Liver (tissue), 9 donors: ENCODE data around the gene MT1E. TPM values are rescaled to one million over a fixed set of nuclear protein-coding genes. Genes with fewer than 3 reads are reported as not detected.

Source experiments
- DNase-seq: peaks from one replicate; pipeline ENCODE4 v3.0.0-alpha.2; 2017; ENCODE audit warnings: low spot score
- H3K27ac ChIP-seq, 2 donors: one replicate each; pipeline ENCODE4 v1.7.0; 2013; ENCODE audit warnings: inconsistent platforms in 2 of 2, low read length in 2 of 2, control low read depth in 1 of 2, low read depth in 1 of 2, mild to moderate bottlenecking in 1 of 2
- H3K27me3 ChIP-seq, 4 donors: one replicate each; pipeline versions ENCODE4 v1.6.1 to v1.7.0; 2013; ENCODE audit warnings: low read length in 3 of 4, inconsistent platforms in 1 of 4, mild to moderate bottlenecking in 1 of 4, moderate library complexity in 1 of 4; ENCODE audit not compliant: control insufficient read depth in 4 of 4, insufficient read depth in 4 of 4
- H3K36me3 ChIP-seq, 4 donors: one replicate each; pipeline versions ENCODE4 v1.6.1 to v1.7.0; 2013; ENCODE audit warnings: low read length in 3 of 4, mild to moderate bottlenecking in 3 of 4, low read depth in 1 of 4, moderate library complexity in 1 of 4; ENCODE audit not compliant: control insufficient read depth in 4 of 4, insufficient read depth in 3 of 4
- H3K4me1 ChIP-seq, 4 donors: one replicate each; pipeline versions ENCODE4 v1.6.1 to v1.7.0; 2013; ENCODE audit warnings: low read length in 3 of 4, mild to moderate bottlenecking in 3 of 4, moderate library complexity in 1 of 4; ENCODE audit not compliant: control insufficient read depth in 4 of 4, insufficient read depth in 4 of 4
- H3K4me3 ChIP-seq, 3 donors: one replicate each; pipeline versions ENCODE4 v1.6.1 to v1.7.0; 2013; ENCODE audit warnings: low read length in 3 of 3, control low read depth in 1 of 3, low read depth in 1 of 3, mild to moderate bottlenecking in 1 of 3
- H3K9ac ChIP-seq, 2 donors: one replicate each; pipeline ENCODE4 v1.7.0; 2013; ENCODE audit warnings: low read length in 2 of 2, mild to moderate bottlenecking in 2 of 2, moderate library complexity in 2 of 2, control low read depth in 1 of 2, low read depth in 1 of 2
- H3K9me3 ChIP-seq, 4 donors: one replicate each; pipeline versions ENCODE4 v1.6.1 to v1.7.0; 2013; ENCODE audit warnings: low read length in 3 of 4; ENCODE audit not compliant: control insufficient read depth in 4 of 4
- EGR1 ChIP-seq, 2 donors: IDR thresholded peaks; 2 replicates each; pipeline ENCODE4 v1.6.1; 2016 to 2018; ENCODE audit warnings: antibody characterized with exemption in 2 of 2, low read depth in 2 of 2
- FOXA1 ChIP-seq: IDR thresholded peaks from 2 replicates; pipeline ENCODE4 v1.6.1; 2016; ENCODE audit warnings: antibody characterized with exemption
- FOXA2 ChIP-seq: IDR thresholded peaks from 2 replicates; pipeline ENCODE4 v1.6.1; 2016; ENCODE audit warnings: antibody characterized with exemption
- GABPA ChIP-seq, 2 donors: IDR thresholded peaks in 1 of 2; conservative IDR thresholded peaks in 1 of 2; 2 replicates each; pipeline ENCODE4 v1.6.1; 2016; ENCODE audit warnings: antibody characterized with exemption in 2 of 2, mild to moderate bottlenecking in 1 of 2, moderate library complexity in 1 of 2
- HNF4A ChIP-seq, 2 donors: conservative IDR thresholded peaks; 2 replicates each; pipeline ENCODE4 v1.6.1; 2016; ENCODE audit warnings: antibody characterized with exemption in 2 of 2, mild to moderate bottlenecking in 2 of 2
- HNF4G ChIP-seq: IDR thresholded peaks from 2 replicates; pipeline ENCODE4 v1.6.1; 2016; ENCODE audit warnings: antibody characterized with exemption
- NR2F2 ChIP-seq: IDR thresholded peaks from 2 replicates; pipeline ENCODE4 v1.6.1; 2016; ENCODE audit warnings: antibody characterized with exemption
- RAD21 ChIP-seq, 2 donors: IDR thresholded peaks; 2 replicates each; pipeline ENCODE4 v1.6.1; 2016; ENCODE audit warnings: antibody characterized with exemption in 2 of 2, mild to moderate bottlenecking in 2 of 2
- RXRA ChIP-seq, 2 donors: IDR thresholded peaks; 2 replicates each; pipeline ENCODE4 v1.6.1; 2017 to 2018; ENCODE audit warnings: antibody characterized with exemption in 2 of 2, mild to moderate bottlenecking in 1 of 2
- TAF1 ChIP-seq: conservative IDR thresholded peaks from 2 replicates; pipeline ENCODE4 v1.6.1; 2016; ENCODE audit warnings: antibody characterized with exemption, mild to moderate bottlenecking
- YY1 ChIP-seq: IDR thresholded peaks from 2 replicates; pipeline ENCODE4 v1.6.1; 2016; ENCODE audit warnings: antibody characterized with exemption, mild to moderate bottlenecking
- WGBS: extraction: QIAGEN DNeasy Blood & Tissue Kit; methylation state at CpG from one replicate; pipeline ENCODE4 v1.1.7; 2013; 5-methylcytosine and 5-hydroxymethylcytosine counted together
- polyA plus RNA-seq, 2 donors: library from polyadenylated mRNA; stranded (reverse) in 1 of 2; unstranded in 1 of 2; fragments of 200-250 nt in 1 of 2; fragments of >200 nt in 1 of 2; fragmentation: Nextera tagmentation in 1 of 2; extraction: Ambion mirVana in 1 of 2; gene quantifications; one replicate each; pipeline versions ENCODE4 v1.2.1 to v1.2.3, GENCODE V29; 2013 to 2015
- total RNA-seq, 2 donors: library from RNA; depleted of rRNA; stranded (reverse); fragments of >200 nt; gene quantifications; one replicate each; pipeline ENCODE4 v1.2.3, GENCODE V29; 2014
- TF ChIP-seq, protein P1 (sequence below): IDR thresholded peaks from 2 replicates; pipeline ENCODE4 v1.6.1; 2016; ENCODE audit warnings: antibody characterized with exemption
- TF ChIP-seq, protein P2 (sequence below): IDR thresholded peaks from 2 replicates; pipeline ENCODE4 v1.6.1; 2016; ENCODE audit warnings: antibody characterized with exemption
- TF ChIP-seq, protein P3 (sequence below): IDR thresholded peaks from 2 replicates; pipeline ENCODE4 v1.6.1; 2016; ENCODE audit warnings: antibody characterized with exemption, mild to moderate bottlenecking
- TF ChIP-seq, protein P4 (sequence below): fragments of 150-350 bp; IDR thresholded peaks from 2 replicates; pipeline ENCODE4 v1.5.1; 2017; ENCODE audit warnings: improper control_type of control experiment, low read depth, low read length; ENCODE audit not compliant: missing input control
- donor health status: healthy.
- donor health status: healthy.
- donor health status: healthy.
- donor health status: healthy.
- donor health status: healthy.

MT1E gene
- total and polyA plus RNA-seq, 4 donors: 206 to 1,831 (median 808) TPM

DNA sequence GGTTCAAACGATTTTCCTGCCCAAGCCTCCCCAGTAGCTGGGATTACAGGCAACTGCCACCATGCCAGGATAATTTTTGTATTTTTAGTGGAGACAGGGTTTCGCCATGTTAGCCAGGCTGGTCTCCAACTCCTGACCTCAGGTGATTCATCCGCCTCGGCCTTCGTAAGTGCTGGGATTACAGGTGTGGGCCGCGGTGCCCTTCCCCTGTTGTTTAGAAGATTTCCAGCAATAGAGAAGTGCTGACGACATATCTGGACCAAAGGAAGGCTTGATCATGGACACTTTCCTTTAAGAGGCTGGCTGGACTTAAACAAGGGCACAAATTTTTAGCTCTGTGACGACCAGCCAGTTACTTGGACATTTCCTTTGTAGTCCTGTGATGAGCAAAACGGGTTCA lies 5.6 kb downstream of the MT1E start:
- H3K4me3 ChIP-seq: peak overlapping the region in 1 of 3 donors; percentile 23
- 85% methylated on average over 10 of the region's 10 CpGs for WGBS
- H3K9ac ChIP-seq: no peak overlapping the region
- H3K36me3 ChIP-seq: peaks cover 0 to 3% (median 0%) of the 10 kb centered on the region in 4 donors
- H3K27me3 ChIP-seq: no peaks in the 10 kb centered on the region
- peaks cover 2 to 24% (median 7%) of the 10 kb centered on the region in 4 donors for H3K4me1 ChIP-seq
- TF ChIP-seq TAF1 (no peak), YY1 (no peak), HNF4G (no peak), EGR1 (IDR thresholded peaks at IDR 0.05; ENCODE audit: low read depth in 2 of 2) (no peak), RXRA (IDR thresholded peaks at IDR 0.05) (no peak), GABPA (IDR thresholded peaks at IDR 0.05 in 1 of 2, conservative IDR thresholded peaks at IDR 0.05 in 1 of 2) (no peak), HNF4A (conservative IDR thresholded peaks at IDR 0.05) (no peak)
- TF ChIP-seq, protein P1, sequence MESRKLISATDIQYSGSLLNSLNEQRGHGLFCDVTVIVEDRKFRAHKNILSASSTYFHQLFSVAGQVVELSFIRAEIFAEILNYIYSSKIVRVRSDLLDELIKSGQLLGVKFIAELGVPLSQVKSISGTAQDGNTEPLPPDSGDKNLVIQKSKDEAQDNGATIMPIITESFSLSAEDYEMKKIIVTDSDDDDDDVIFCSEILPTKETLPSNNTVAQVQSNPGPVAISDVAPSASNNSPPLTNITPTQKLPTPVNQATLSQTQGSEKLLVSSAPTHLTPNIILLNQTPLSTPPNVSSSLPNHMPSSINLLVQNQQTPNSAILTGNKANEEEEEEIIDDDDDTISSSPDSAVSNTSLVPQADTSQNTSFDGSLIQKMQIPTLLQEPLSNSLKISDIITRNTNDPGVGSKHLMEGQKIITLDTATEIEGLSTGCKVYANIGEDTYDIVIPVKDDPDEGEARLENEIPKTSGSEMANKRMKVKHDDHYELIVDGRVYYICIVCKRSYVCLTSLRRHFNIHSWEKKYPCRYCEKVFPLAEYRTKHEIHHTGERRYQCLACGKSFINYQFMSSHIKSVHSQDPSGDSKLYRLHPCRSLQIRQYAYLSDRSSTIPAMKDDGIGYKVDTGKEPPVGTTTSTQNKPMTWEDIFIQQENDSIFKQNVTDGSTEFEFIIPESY: no peak
- TF ChIP-seq, protein P2, sequence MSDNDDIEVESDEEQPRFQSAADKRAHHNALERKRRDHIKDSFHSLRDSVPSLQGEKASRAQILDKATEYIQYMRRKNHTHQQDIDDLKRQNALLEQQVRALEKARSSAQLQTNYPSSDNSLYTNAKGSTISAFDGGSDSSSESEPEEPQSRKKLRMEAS: no peak
- peak overlapping the region; percentile 84 to 87 for H3K27ac ChIP-seq
- no peaks in the 10 kb centered on the region for H3K9me3 ChIP-seq
- no peak for DNase-seq

DNA sequence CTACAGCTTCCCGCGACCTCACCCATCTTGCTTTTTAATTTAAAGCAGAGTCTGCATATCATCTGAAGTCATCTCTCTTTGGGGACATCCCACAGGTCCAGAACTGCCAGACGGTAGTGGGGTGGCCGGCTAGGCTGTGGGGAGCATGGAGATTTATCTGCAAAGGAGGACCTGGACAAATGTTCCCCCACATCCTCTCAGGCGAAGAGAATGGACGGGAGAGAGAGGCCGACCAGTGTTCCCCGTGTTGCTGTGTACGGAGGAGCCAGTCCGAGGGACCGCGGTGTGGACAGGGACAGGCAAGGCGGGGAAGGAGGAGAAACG lies 6.2 kb downstream of the MT1E start:
- TF ChIP-seq FOXA1: no peak
- peak overlapping the region in 1 of 2 donors; percentile 24 for H3K9ac ChIP-seq
- DNase-seq: no peak
- WGBS: 22% methylated on average over 14 of the region's 14 CpGs
- peak overlapping the region; percentile 84 to 87 for H3K27ac ChIP-seq
- H3K27me3 ChIP-seq: no peaks in the 10 kb centered on the region
- peaks cover 2 to 24% (median 7%) of the 10 kb centered on the region in 4 donors for H3K4me1 ChIP-seq
- H3K36me3 ChIP-seq: peaks cover 0 to under 1% (median 0%) of the 10 kb centered on the region in 4 donors
- H3K9me3 ChIP-seq: no peaks in the 10 kb centered on the region
- H3K4me3 ChIP-seq: peak overlapping the region; percentile 34 to 93 (median 48)

DNA sequence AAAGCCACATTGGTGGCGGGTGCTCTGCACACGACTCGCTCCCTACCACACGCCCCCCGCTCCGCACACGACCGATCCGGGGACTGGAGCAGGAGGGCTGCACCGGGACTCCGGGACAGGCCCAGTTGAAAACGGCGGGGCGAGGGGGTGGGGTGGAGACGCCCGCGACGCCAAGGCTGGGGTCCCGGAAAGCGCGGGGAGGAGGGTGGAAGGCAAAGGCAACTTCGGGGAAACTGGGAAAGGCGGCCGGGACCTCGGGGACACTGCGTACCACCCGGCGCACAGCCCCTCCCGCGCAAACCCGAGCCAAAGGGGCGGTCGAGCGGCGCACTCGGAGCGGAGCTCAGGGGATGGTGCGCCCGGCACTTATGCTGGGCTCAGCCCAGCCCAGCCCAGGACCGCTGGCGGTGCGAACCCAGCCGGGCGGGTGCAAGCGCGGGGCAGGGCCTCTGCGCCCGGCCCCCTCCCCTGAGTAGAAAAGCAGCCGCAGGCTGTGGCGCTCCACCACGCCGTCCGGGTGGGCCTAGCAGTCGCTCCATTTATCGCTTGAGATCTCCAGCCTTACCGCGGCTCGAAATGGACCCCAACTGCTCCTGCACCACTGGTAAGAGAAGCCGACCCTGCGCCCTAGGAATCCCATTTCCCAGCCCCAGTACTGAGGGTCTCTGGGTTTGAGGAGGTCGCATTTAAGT lies 6.7 kb downstream of the MT1E start, which contains the start of gene MT1M:
Gene MT1M, plus strand, starts transcription at position 504 of the 692 bp plus-strand sequence. Its CDS starts 73 bp downstream, at position 577.
- Histone ChIP-seq H3K9ac (peak within 1 kb of the TSS; percentile 77 to 84), H3K9me3 (no peaks in the 10 kb centered on the region), H3K27ac (peak within 1 kb of the TSS; percentile 84 to 87), H3K4me3 (peak within 1 kb of the TSS; percentile 48 to 95 (median 93)), H3K4me1 (peaks cover 2 to 24% (median 7%) of the 10 kb centered on the region in 4 donors), H3K27me3 (no peaks in the 10 kb centered on the region), H3K36me3 (no peaks in the 10 kb centered on the region)
- under 1% methylated on average over 61 of the region's 61 CpGs for WGBS
- DNase-seq: peak; percentile 64
- TF ChIP-seq RAD21 (IDR thresholded peaks at IDR 0.05) (peak in 1 of 2 donors; percentile 30), NR2F2 (peak; percentile 7), GABPA (IDR thresholded peaks at IDR 0.05 in 1 of 2, conservative IDR thresholded peaks at IDR 0.05 in 1 of 2) (no peak), RXRA (IDR thresholded peaks at IDR 0.05) (peak; percentile 7 to 8), HNF4A (conservative IDR thresholded peaks at IDR 0.05) (no peak), YY1 (peak; percentile 42), EGR1 (IDR thresholded peaks at IDR 0.05; ENCODE audit: low read depth in 2 of 2) (no peak), TAF1 (no peak), HNF4G (no peak), FOXA1 (no peak), FOXA2 (no peak)
- TF ChIP-seq, protein P1: no peak
- TF ChIP-seq, protein P3, sequence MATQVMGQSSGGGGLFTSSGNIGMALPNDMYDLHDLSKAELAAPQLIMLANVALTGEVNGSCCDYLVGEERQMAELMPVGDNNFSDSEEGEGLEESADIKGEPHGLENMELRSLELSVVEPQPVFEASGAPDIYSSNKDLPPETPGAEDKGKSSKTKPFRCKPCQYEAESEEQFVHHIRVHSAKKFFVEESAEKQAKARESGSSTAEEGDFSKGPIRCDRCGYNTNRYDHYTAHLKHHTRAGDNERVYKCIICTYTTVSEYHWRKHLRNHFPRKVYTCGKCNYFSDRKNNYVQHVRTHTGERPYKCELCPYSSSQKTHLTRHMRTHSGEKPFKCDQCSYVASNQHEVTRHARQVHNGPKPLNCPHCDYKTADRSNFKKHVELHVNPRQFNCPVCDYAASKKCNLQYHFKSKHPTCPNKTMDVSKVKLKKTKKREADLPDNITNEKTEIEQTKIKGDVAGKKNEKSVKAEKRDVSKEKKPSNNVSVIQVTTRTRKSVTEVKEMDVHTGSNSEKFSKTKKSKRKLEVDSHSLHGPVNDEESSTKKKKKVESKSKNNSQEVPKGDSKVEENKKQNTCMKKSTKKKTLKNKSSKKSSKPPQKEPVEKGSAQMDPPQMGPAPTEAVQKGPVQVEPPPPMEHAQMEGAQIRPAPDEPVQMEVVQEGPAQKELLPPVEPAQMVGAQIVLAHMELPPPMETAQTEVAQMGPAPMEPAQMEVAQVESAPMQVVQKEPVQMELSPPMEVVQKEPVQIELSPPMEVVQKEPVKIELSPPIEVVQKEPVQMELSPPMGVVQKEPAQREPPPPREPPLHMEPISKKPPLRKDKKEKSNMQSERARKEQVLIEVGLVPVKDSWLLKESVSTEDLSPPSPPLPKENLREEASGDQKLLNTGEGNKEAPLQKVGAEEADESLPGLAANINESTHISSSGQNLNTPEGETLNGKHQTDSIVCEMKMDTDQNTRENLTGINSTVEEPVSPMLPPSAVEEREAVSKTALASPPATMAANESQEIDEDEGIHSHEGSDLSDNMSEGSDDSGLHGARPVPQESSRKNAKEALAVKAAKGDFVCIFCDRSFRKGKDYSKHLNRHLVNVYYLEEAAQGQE: no peak
- TF ChIP-seq, protein P4, sequence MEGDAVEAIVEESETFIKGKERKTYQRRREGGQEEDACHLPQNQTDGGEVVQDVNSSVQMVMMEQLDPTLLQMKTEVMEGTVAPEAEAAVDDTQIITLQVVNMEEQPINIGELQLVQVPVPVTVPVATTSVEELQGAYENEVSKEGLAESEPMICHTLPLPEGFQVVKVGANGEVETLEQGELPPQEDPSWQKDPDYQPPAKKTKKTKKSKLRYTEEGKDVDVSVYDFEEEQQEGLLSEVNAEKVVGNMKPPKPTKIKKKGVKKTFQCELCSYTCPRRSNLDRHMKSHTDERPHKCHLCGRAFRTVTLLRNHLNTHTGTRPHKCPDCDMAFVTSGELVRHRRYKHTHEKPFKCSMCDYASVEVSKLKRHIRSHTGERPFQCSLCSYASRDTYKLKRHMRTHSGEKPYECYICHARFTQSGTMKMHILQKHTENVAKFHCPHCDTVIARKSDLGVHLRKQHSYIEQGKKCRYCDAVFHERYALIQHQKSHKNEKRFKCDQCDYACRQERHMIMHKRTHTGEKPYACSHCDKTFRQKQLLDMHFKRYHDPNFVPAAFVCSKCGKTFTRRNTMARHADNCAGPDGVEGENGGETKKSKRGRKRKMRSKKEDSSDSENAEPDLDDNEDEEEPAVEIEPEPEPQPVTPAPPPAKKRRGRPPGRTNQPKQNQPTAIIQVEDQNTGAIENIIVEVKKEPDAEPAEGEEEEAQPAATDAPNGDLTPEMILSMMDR: no peak
- TF ChIP-seq, protein P2: no peak
